Panc1 (cell line): Measurements from ENCODE around the gene R3HDML. TPM values are rescaled to one million over a fixed set of nuclear protein-coding genes. Genes with fewer than 3 reads are reported as not detected.

ENCODE experiments used
- ATAC-seq: fragments of 200-7000 bp; cut with Tn5 transposase; 2 replicates; pipeline ENCODE4 v1.9.1; 2020; ENCODE audit warnings: mild to moderate bottlenecking, moderate library complexity
- BruUV-seq: library from RNA; stranded (reverse); fragments of 400-500 nt; replicated peaks from 2 replicates; lab custom pipeline; 2021; lab: Mats Ljungman, UMichigan
- CTCF ChIA-PET: fragments of 300-600 bp; sonication (Branson Sonifier 250); formaldehyde crosslinking; loops from one replicate; lab custom pipeline; 2022; ENCODE audit warnings: antibody characterized with exemption; lab: Charles Lee
- POLR2A ChIA-PET: fragments of 300-600 bp; sonication (Branson Sonifier 250); formaldehyde crosslinking; loops from one replicate; lab custom pipeline; 2022; ENCODE audit warnings: antibody characterized with exemption; lab: Charles Lee
- DNase-seq: peaks from one replicate; pipeline ENCODE4 v3.0.0-alpha.2; 2010; ENCODE audit warnings: low read depth, low spot score
- H3K27ac ChIP-seq: 2 replicates; pipeline ENCODE4 v1.5.1; 2011; ENCODE audit warnings: mild to moderate bottlenecking, low read length, inconsistent platforms
- H3K27me3 ChIP-seq: fragments of 200-500 bp; sonication (Bioruptor generic); 2 replicates; pipeline ENCODE4 v1.6.0; 2014; ENCODE audit warnings: low read length, inconsistent platforms; ENCODE audit not compliant: control insufficient read depth, insufficient read depth
- H3K36me3 ChIP-seq: fragments of 200-500 bp; sonication (Bioruptor generic); 2 replicates; pipeline ENCODE4 v1.5.1; 2014; ENCODE audit warnings: inconsistent platforms, mild to moderate bottlenecking, low read length, moderate library complexity; ENCODE audit not compliant: control insufficient read depth, insufficient read depth
- H3K4me1 ChIP-seq: 2 replicates; pipeline ENCODE4 v1.5.1; 2011; ENCODE audit warnings: inconsistent platforms, mild to moderate bottlenecking, low read length, moderate library complexity; ENCODE audit not compliant: control insufficient read depth, insufficient read depth
- H3K4me3 ChIP-seq, 2 experiments: 2 replicates each; pipeline ENCODE4 v1.5.1; 2011 to 2012; ENCODE audit warnings: low read depth in 2 of 2, low read length in 2 of 2, mild to moderate bottlenecking in 2 of 2, inconsistent platforms in 1 of 2, moderate library complexity in 1 of 2
- H3K9me3 ChIP-seq: fragments of 200-500 bp; sonication (Bioruptor generic); 2 replicates; pipeline ENCODE4 v1.5.1; 2014; ENCODE audit warnings: low read depth, mild to moderate bottlenecking, inconsistent platforms, low read length, moderate library complexity; ENCODE audit not compliant: control insufficient read depth, insufficient read depth
- POLR2AphosphoS5 ChIP-seq: IDR thresholded peaks from 2 replicates; pipeline ENCODE4 v1.6.1; 2012; ENCODE audit warnings: mild to moderate bottlenecking, low read depth, low read length, moderate library complexity
- SIN3A ChIP-seq: IDR thresholded peaks from 2 replicates; pipeline ENCODE4 v1.6.1; 2012; ENCODE audit warnings: low read depth, mild to moderate bottlenecking, low read length, moderate library complexity, borderline replicate concordance; ENCODE audit not compliant: insufficient read depth
- TCF7L2 ChIP-seq: IDR thresholded peaks from 2 replicates; pipeline ENCODE4 v1.6.1; 2011; ENCODE audit warnings: mild to moderate bottlenecking, low read depth, low read length, inconsistent platforms
- in situ Hi-C: cut with HindIII; loops from 2 replicates; pipeline ENCODE4 v1.10.0; 2016; ENCODE audit warnings: low sequenced_read_pairs, low pct_unique_long_range_greater_than_20kb
- intact Hi-C: fragments of 100-400 bp; cut with micrococcal nuclease; formaldehyde crosslinking; loops from one replicate; pipeline ENCODE4 v1.10.0; 2022; ENCODE audit not compliant: unreplicated experiment
- total RNA-seq: library from RNA; stranded (reverse); gene quantifications from one replicate; pipeline ENCODE4 v1.2.1, GENCODE V29; 2021; ENCODE audit not compliant: unreplicated experiment
- TF ChIP-seq, protein P1 (sequence below): fragments of 450-650 bp; IDR thresholded peaks from 2 replicates; pipeline ENCODE4 v1.5.1; 2017; ENCODE audit warnings: mild to moderate bottlenecking
- TF ChIP-seq, protein P2 (sequence below), 2 experiments: IDR thresholded peaks; 2 replicates each; pipeline ENCODE4 v1.6.1; 2011 to 2012; ENCODE audit warnings: low read depth in 2 of 2, control low read depth in 1 of 2, low read length in 1 of 2, mild to moderate bottlenecking in 1 of 2, moderate library complexity in 1 of 2; ENCODE audit not compliant: insufficient read depth in 1 of 2

The R3HDML gene
- total RNA-seq, 1 experiment from 2014 or later = not detected

DNA sequence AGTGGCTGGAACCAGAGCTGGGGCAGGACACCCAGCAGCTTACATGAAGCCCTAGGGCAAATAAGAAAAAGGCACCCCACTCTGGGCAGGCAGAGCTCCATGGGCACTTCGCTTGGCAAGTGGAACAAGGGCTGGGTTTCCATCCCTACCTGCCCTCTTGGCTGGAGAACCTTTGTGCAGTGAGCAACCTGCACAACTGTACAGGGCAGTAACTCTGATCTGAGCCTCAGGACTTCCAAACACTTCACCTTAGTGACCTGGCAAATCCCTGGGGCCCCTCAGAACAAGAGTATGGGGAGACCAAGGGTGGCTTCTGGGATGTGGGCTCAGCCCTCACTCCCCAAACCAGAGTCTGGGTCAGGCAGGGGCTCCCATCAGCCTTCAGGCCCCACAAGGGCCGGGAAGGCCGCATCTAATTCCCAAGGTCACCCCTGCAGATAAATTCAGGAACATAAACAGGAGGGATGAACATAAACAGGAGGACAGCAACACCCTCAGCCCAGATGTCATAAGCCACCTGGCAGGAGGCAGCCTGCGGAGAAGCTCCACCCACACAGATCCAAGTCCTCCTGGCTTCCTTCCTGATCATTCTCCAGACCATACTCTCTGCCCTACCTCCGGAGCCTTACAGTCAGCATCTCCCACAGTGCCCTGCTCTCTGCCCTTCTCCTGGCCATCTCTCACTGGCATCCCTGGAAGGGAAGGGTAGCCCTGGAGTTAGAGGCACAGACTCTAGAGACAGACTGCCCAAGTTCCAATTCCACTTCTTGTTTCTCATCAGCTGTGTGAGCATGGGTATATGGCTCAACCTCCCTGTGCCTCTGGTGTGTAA, 56.1 kb downstream of the R3HDML start:
- in situ Hi-C loops (no loop called here), intact Hi-C loops (loop anchor here (5.0 kb wide), 1 partner anchor 209 kb away; no protein-coding TSS in a partner anchor)
- CTCF ChIA-PET = interaction anchor here (1.4 kb wide), 1 partner anchor 8 kb away, joined by 5 read pairs; no protein-coding TSS in a partner anchor
- ATAC-seq (no peak), DNase-seq (no peak)
- no peak for TF ChIP-seq POLR2AphosphoS5
- no peak for TF ChIP-seq SIN3A
- TF ChIP-seq TCF7L2 = no peak
- TF ChIP-seq, protein P1, sequence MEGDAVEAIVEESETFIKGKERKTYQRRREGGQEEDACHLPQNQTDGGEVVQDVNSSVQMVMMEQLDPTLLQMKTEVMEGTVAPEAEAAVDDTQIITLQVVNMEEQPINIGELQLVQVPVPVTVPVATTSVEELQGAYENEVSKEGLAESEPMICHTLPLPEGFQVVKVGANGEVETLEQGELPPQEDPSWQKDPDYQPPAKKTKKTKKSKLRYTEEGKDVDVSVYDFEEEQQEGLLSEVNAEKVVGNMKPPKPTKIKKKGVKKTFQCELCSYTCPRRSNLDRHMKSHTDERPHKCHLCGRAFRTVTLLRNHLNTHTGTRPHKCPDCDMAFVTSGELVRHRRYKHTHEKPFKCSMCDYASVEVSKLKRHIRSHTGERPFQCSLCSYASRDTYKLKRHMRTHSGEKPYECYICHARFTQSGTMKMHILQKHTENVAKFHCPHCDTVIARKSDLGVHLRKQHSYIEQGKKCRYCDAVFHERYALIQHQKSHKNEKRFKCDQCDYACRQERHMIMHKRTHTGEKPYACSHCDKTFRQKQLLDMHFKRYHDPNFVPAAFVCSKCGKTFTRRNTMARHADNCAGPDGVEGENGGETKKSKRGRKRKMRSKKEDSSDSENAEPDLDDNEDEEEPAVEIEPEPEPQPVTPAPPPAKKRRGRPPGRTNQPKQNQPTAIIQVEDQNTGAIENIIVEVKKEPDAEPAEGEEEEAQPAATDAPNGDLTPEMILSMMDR = no peak
- TF ChIP-seq, protein P2, sequence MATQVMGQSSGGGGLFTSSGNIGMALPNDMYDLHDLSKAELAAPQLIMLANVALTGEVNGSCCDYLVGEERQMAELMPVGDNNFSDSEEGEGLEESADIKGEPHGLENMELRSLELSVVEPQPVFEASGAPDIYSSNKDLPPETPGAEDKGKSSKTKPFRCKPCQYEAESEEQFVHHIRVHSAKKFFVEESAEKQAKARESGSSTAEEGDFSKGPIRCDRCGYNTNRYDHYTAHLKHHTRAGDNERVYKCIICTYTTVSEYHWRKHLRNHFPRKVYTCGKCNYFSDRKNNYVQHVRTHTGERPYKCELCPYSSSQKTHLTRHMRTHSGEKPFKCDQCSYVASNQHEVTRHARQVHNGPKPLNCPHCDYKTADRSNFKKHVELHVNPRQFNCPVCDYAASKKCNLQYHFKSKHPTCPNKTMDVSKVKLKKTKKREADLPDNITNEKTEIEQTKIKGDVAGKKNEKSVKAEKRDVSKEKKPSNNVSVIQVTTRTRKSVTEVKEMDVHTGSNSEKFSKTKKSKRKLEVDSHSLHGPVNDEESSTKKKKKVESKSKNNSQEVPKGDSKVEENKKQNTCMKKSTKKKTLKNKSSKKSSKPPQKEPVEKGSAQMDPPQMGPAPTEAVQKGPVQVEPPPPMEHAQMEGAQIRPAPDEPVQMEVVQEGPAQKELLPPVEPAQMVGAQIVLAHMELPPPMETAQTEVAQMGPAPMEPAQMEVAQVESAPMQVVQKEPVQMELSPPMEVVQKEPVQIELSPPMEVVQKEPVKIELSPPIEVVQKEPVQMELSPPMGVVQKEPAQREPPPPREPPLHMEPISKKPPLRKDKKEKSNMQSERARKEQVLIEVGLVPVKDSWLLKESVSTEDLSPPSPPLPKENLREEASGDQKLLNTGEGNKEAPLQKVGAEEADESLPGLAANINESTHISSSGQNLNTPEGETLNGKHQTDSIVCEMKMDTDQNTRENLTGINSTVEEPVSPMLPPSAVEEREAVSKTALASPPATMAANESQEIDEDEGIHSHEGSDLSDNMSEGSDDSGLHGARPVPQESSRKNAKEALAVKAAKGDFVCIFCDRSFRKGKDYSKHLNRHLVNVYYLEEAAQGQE (IDR thresholded peaks at IDR 0.05; ENCODE audit: insufficient read depth in 1 of 2, low read depth in 2 of 2, low read length in 1 of 2) = no peak
- Histone ChIP-seq H3K4me3 (no peak overlapping the region), H3K4me1 (0 out of 2 replicates have a peak, but pooled peaks cover 7% of the 10 kb centered on the region), H3K36me3 (no peaks in the 10 kb centered on the region), H3K27ac (no peak overlapping the region), H3K9me3 (no peaks in the 10 kb centered on the region), H3K27me3 (peaks cover 3% of the 10 kb centered on the region)
- POLR2A ChIA-PET = interaction anchor here (0.5 kb wide), 1 partner anchor 188 kb away, joined by 5 read pairs; no protein-coding TSS in a partner anchor
- BruUV-seq = no TSS peak

DNA sequence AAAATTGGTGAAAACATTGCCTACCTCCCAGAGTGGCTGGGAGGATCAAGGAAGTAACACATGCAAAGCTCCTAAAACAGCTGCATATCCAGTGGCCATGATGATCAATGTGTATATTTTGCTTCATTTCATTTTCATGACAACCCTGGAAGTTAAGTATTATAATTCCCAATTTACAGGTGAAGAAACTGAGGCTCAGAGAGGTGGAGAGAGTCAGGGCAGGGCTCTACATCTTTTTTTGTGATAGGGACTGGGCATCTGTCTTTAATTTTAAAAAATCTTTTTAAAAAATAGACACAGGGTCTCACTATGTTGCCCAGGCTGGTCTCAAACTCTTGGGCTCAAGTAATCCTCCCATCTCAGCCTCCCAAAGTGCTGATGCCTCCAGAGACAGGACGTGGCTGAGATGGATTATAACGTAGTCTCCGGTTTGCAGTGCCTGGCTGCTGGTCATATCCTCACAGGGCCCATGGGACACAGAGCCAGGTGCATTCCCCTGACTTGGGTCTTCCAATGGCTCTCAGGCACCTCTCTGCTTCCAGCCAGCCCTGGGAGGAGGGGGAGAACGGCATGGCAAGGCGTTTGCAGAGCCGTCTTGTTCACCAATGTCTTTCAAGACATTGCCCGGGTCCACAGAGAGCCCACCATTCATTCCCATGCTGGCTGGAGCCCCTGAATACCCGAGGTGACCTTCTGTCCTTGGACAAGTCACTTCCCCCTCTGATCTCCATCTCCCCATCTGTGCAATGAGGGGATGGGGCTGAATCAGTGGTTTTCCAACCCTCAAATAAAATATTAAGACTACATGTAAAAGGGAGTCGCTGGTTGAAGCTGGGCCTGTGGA, 57.0 kb downstream of the R3HDML start:
- 0 out of 2 replicates have a peak, but pooled peaks cover 3% of the 10 kb centered on the region for H3K4me1 ChIP-seq
- no peak for DNase-seq
- TF ChIP-seq TCF7L2 (no peak), POLR2AphosphoS5 (no peak), SIN3A (no peak)
- TF ChIP-seq, protein P1 = no peak
- TF ChIP-seq, protein P2 (IDR thresholded peaks at IDR 0.05; ENCODE audit: insufficient read depth in 1 of 2, low read depth in 2 of 2, low read length in 1 of 2) = no peak
- ChIA-PET POLR2A (no interaction called here), CTCF (interaction anchor here (1.4 kb wide), 1 partner anchor 9 kb away, joined by 5 read pairs; no protein-coding TSS in a partner anchor)
- H3K27ac ChIP-seq = no peak overlapping the region
- no TSS peak for BruUV-seq
- in situ Hi-C loops (no loop called here), intact Hi-C loops (loop anchor here (5.0 kb wide), 1 partner anchor 208 kb away; no protein-coding TSS in a partner anchor)
- H3K9me3 ChIP-seq = no peaks in the 10 kb centered on the region
- peaks cover 3% of the 10 kb centered on the region for H3K27me3 ChIP-seq
- ATAC-seq = no peak
- no peaks in the 10 kb centered on the region for H3K36me3 ChIP-seq
- H3K4me3 ChIP-seq = no peak overlapping the region
